WERI-Rb-1 (cell line): ENCODE measurements around the gene HLA-DQA1.

Source experiments
- DNase-seq: peaks from one replicate; pipeline ENCODE4 v3.0.0-alpha.2; 2020
- H3K27ac ChIP-seq: fragments of 250-450 bp; sonication (Bioruptor Pico); 2 replicates; pipeline ENCODE4 v1.5.1; 2020; ENCODE audit warnings: mild to moderate bottlenecking, moderate library complexity
- H3K27me3 ChIP-seq: fragments of 250-450 bp; sonication (Bioruptor Pico); 2 replicates; pipeline ENCODE4 v1.5.1; 2021; ENCODE audit warnings: mild to moderate bottlenecking, low read depth, moderate library complexity; ENCODE audit not compliant: insufficient read depth, severe bottlenecking
- H3K36me3 ChIP-seq: fragments of 250-450 bp; sonication (Bioruptor Pico); 2 replicates; pipeline ENCODE4 v1.5.1; 2020; ENCODE audit warnings: mild to moderate bottlenecking, moderate library complexity
- H3K4me3 ChIP-seq: 2 replicates; pipeline ENCODE4 v1.5.1; 2011; ENCODE audit warnings: low read depth, mild to moderate bottlenecking, control low read depth, low read length
- H3K9me3 ChIP-seq: fragments of 250-450 bp; sonication (Bioruptor Pico); 2 replicates; pipeline ENCODE4 v1.5.1; 2021; ENCODE audit warnings: mild to moderate bottlenecking, moderate library complexity; ENCODE audit not compliant: severe bottlenecking
- TF ChIP-seq, protein P1 (sequence below): IDR thresholded peaks from 2 replicates; pipeline ENCODE4 v1.5.1; 2011; ENCODE audit warnings: low read depth, mild to moderate bottlenecking, control low read depth, inconsistent platforms, low read length

The HLA-DQA1 gene

DNA sequence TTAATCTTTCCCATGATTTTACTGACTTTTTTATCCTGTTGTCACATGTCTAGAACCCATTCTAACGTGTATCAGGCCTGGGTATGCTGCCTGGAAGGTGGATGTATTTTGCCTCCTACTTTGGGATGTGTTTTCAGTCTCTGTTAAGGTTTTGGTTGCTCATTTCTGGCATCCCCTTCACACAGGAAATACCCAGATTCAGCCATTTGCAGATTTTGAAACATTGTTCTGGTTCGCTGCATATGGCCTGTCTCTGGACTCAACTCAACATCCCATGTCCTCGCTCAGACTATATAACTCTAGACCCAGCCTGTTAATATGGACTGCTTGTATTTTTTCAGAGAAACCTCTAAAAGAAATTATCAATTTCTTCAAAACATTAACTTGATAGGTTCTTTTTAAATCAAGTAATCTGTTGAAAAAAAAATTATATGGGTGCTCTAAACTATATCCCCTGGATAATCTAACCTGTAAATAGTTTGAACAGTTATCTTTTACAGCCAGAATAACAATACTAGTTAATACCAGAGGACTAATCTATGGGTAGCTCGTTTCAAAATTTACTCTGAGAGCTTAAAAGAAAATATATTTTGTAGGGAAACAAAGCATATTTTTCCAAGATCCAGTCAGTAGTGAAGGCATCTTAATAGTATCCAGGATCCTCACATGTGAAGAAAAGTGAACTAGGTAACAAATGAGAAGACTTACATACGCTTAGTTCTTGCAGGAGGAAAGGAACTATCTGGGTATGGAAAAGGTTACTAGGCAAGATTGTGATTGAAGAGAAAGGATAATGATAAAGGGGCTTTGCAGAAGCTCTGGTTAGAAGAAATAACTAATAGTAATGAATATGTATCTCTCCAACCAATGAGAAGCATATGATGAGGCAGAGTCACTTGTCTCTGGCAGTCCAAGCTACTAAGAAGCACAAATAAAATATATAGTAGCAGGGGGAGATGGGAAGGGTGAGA lies 52.6 kb downstream of the HLA-DQA1 start:
- TF ChIP-seq, protein P1, sequence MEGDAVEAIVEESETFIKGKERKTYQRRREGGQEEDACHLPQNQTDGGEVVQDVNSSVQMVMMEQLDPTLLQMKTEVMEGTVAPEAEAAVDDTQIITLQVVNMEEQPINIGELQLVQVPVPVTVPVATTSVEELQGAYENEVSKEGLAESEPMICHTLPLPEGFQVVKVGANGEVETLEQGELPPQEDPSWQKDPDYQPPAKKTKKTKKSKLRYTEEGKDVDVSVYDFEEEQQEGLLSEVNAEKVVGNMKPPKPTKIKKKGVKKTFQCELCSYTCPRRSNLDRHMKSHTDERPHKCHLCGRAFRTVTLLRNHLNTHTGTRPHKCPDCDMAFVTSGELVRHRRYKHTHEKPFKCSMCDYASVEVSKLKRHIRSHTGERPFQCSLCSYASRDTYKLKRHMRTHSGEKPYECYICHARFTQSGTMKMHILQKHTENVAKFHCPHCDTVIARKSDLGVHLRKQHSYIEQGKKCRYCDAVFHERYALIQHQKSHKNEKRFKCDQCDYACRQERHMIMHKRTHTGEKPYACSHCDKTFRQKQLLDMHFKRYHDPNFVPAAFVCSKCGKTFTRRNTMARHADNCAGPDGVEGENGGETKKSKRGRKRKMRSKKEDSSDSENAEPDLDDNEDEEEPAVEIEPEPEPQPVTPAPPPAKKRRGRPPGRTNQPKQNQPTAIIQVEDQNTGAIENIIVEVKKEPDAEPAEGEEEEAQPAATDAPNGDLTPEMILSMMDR = no peak
- H3K27me3 ChIP-seq = peaks cover 18% of the 10 kb centered on the region

DNA sequence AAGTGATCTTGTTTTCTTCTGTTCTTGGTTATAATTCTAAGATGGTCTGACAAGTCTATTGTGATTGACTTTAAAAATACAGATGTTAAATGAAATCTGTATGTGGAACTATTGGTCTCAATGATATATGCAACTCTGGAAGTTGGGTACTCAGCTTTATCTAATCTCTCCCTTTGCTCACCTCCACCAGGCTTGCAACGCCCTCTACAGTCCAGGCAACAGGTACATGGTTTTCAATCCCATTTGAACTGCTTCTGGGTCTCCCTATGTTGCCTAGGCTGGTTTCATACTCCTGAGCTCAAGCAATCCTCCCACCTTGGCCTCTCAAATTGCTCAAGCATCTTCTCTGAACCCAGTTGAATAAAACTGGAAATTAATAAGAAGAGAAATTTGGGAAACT lies 54.8 kb downstream of the HLA-DQA1 start:
- no peak overlapping the region for H3K4me3 ChIP-seq
- H3K9me3 ChIP-seq = peaks cover 5% of the 10 kb centered on the region
- no peaks in the 10 kb centered on the region for H3K36me3 ChIP-seq
- H3K27me3 ChIP-seq = peaks cover 37% of the 10 kb centered on the region
- DNase-seq = peak; percentile 86
- TF ChIP-seq, protein P1 = peak; percentile 91
- no peak overlapping the region for H3K27ac ChIP-seq

More for the DNA sequence above, 52.6 kb downstream of the HLA-DQA1 start:
- H3K27ac ChIP-seq = no peak overlapping the region
- peaks cover 2% of the 10 kb centered on the region for H3K9me3 ChIP-seq
- no peaks in the 10 kb centered on the region for H3K36me3 ChIP-seq
- H3K4me3 ChIP-seq = no peak overlapping the region
- no peak for DNase-seq
